Measurements from ENCODE around the gene EFCC1.

DNA sequence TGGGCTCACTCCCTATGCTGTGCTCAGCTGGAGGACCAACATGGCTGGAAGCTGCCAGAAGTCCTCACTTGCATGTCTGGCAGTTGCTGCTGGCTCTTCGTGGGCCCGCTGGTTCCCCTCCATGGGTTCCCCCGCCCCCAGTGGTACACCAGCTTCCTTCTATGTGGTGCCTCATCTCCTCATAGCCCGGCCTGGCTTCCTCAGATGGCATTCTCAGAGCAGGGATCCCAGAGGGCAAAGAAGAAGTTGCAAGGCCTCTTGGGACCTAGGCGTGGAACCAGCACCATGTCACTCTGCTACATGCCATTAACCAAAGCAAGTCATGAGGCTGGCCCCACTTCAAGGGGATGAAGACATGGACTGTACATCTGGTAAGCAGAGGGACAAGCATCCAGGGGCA lies 4.4 kb upstream of the EFCC1 start:
- TF ChIP-seq, protein P1, sequence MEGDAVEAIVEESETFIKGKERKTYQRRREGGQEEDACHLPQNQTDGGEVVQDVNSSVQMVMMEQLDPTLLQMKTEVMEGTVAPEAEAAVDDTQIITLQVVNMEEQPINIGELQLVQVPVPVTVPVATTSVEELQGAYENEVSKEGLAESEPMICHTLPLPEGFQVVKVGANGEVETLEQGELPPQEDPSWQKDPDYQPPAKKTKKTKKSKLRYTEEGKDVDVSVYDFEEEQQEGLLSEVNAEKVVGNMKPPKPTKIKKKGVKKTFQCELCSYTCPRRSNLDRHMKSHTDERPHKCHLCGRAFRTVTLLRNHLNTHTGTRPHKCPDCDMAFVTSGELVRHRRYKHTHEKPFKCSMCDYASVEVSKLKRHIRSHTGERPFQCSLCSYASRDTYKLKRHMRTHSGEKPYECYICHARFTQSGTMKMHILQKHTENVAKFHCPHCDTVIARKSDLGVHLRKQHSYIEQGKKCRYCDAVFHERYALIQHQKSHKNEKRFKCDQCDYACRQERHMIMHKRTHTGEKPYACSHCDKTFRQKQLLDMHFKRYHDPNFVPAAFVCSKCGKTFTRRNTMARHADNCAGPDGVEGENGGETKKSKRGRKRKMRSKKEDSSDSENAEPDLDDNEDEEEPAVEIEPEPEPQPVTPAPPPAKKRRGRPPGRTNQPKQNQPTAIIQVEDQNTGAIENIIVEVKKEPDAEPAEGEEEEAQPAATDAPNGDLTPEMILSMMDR (IDR thresholded peaks at IDR 0.05), result no peak
- no peak for TF ChIP-seq EP300 (IDR thresholded peaks at IDR 0.05)
- TF ChIP-seq POLR2AphosphoS5 (IDR thresholded peaks at IDR 0.05), result no peak
